Activated effector memory CD4-positive, alpha-beta T cell treated with Interleukin-2 at 50 U/mL for 16 hours (primary cell): Measurements from ENCODE around the gene ZP1.

ENCODE experiments used
- DNase-seq: peaks from one replicate; pipeline ENCODE4 v3.0.0-alpha.2; 2020

ZP1 gene

DNA sequence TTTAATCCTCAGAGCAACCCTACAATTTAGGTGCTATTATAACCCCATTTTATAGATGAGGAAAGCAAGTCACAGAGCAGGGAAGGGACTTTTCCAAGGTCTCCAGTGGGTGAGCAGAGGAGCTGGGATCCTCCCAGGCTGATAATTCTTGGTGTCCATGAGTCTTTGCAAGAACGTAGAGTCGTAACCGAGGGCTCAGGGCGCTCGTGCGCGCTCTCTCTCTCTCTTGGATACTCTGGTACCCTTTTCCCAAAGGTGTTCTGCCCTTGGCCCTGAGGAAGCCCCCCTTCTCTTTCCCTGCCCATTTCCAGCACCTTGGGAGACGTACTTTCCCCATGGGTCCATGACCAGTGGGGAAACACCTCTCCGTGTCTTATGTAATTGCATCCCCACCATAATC is 5.2 kb upstream of the ZP1 start:
- DNase-seq = no peak

DNA sequence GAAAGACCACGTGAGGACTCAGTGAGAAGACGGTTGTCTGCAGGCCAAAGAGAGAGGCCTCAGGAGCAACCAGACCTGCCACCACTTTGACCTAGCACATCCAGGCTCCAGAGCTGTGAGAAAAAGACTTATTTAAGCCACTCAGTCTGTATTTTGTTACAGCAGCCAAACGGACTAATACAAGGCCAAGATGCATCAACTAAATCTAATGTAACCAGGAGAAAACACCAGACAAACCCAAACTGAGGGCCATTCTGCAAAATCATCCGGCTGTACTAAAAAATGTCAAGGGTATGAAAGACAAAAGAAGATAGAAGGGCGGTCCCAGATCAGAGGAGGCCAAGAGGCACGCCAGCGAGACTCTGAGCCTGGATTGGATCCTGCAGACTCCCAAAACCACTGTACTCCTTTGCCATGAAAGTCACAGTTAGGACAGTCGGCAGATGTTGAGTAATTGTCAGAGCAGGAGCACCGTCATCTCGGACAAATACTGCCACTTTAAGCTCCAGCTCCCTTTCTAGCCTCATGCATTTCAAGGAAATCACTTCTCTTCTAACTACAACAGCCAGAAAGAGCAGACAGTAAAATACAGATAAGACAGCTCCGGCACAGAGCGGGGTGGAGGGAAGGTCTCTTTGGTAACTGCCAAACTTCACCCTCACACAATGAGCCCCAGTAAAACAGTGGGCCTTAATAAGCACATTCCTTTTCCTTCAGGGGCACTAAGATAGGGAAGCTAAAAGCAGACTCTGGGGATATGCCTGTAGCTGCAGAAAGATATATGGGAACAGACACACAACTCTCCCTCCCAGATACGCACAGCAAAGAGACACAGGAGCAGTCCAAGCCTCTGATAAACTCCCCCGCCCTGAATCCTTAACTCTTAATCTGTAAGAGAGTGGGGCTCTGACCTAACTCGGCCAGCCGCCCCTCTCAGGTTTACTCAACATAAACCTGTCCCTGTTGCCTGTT is 3.5 kb upstream of the ZP1 start:
- no peak for DNase-seq

GRCh38 chr11:60864856-60865513 is 2.4 kb upstream of the ZP1 start:
- no peak for DNase-seq

DNA sequence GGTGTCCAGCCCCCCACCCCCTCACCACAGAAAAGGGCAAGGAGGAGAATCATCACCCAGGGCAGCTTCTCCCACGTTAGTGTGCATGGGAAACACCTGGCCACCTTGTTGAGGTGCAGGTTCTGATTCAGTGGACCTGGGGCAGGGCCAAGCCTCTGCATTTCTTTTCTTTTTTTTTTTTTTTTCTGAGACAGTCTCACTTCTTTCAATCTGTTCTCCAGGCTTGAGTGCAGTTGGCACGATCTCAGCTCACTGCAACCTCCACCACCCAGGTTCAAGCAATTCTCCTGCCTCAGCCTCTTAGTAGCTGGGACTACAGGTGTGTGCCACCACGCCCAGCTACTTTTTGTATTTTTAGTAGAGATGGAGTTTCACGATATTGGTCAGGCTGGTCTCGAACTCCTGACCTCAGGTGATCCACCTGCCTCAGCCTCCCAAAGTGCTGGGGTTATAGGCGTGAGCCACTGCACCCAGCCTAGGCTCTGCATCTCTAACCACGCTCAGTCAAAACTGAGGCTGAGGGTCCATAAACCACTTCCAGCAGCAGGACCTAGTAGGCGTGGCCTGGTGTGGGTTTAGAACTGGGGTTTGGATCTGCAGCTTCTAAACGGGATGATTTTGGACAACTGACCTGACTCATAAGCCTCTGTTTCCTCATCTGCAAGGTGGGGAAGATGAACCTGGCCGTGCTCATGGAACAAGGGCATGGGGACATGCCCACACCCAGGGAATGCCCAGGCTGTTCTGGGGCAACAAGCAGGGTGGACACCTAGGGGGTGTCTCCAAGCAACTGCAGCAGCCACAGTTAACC is 734 bp downstream of the ZP1 start:
- no peak for DNase-seq

DNA sequence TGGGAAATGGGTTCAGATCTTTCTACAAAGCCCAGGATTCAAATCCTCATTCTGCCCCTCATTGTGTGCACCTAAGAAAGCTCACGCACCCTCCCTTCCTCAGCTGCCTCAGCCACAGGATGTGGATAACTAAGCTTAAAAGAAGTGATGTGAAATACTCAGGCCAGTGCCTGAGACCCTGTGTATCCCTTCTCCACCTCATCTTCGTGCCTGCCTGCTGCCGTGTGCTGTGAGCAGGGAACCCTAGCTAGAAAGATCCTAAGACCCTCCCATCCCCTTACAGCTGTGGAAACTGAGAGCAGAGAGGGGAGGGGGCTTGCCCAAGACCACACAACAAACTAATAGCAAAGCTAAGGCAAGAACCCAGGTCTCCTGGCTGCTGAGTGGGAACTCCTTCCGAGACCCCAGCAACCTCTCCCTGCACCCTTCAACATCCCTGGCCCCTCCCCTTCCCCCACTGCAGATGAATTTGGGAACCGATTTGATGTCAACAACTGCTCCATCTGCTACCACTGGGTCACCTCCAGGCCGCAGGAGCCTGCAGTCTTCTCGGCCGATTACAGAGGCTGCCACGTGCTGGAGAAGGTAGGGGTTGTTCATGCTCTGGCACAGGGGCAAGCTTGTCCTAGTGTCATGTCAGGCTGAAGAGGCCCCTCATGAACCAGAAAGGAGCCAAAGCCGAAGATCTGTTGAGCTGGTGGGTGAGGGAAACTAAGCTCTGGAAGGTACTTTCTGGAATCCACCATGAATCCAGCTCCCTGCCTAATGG is 1.5 kb downstream of the ZP1 start:
- DNase-seq = no peak

DNA sequence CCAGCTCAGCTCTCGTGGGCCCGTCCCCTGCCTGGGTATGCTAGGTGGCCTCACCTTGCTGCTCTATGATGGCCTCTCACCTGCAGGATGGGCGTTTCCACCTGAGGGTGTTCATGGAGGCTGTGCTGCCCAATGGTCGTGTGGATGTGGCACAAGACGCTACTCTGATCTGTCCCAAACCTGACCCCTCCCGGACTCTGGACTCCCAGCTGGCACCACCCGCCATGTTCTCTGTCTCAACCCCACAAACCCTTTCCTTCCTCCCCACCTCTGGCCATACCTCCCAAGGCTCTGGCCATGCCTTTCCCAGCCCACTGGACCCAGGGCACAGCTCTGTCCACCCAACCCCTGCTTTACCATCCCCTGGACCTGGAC is 2.1 kb downstream of the ZP1 start:
- no peak for DNase-seq

DNA sequence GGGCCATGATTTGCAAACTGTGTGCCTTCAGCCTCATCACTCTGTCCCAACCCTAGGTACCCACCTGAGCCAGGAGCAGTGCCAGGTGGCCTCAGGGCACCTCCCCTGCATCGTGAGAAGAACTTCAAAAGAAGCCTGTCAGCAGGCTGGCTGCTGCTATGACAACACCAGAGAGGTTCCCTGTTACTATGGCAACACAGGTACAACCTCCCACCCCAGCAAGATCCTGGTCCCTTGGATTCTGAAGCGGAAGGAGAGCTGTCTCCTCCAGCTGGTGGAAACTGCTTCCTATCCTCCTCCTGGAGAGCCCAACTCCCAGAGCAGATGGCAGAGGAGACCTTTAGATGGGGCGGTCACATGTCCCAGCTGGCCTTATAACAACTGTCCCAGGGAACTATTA is 2.9 kb downstream of the ZP1 start:
- no peak for DNase-seq

- no peak for DNase-seq
These were observed 3.5 kb downstream of the ZP1 start for GRCh38 chr11:60870733-60871377.

DNA sequence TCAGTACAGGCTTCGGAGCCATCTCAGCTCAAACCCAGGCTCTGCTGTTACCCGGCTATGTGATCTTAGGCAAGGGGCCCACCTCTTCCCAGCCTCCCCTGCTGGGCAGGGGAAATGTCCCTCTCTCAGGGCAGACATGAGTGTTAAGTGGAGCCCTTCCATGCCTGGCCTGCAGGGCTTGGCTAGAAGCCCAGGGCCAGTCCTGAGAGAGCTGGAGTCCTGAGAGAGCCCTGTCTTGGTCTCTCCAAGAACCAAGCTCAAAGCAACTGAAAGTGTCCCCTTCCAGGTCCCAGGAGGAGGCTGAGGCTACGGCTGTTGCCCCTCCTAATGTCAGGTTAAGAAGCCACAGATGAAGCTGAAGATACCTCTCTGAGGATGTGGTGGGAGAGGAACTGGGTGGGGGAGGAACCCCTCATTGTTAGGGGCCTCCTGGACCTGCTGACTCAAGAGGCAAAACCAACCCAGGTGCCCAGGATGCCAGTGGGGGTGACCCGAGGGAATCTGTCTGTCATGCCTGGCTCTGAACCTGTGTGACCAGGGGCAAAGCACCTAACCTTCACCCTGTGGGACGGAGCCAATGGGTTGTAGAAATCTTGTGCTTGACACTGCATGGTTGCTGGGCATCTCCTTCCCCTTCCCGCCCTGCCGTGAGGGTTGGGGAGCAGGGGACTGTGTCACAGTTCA is 4.2 kb downstream of the ZP1 start:
- DNase-seq = no peak

- no peak for DNase-seq
These were observed 5.0 kb downstream of the ZP1 start for GRCh38 chr11:60872124-60872960.

GRCh38 chr11:60872961-60873524 is 5.7 kb downstream of the ZP1 start:
- no peak for DNase-seq

- no peak for DNase-seq
These were observed 6.2 kb downstream of the ZP1 start for GRCh38 chr11:60873533-60873932.

- DNase-seq = no peak
These were observed 7.4 kb downstream of the ZP1 start for GRCh38 chr11:60874421-60875365.

DNA sequence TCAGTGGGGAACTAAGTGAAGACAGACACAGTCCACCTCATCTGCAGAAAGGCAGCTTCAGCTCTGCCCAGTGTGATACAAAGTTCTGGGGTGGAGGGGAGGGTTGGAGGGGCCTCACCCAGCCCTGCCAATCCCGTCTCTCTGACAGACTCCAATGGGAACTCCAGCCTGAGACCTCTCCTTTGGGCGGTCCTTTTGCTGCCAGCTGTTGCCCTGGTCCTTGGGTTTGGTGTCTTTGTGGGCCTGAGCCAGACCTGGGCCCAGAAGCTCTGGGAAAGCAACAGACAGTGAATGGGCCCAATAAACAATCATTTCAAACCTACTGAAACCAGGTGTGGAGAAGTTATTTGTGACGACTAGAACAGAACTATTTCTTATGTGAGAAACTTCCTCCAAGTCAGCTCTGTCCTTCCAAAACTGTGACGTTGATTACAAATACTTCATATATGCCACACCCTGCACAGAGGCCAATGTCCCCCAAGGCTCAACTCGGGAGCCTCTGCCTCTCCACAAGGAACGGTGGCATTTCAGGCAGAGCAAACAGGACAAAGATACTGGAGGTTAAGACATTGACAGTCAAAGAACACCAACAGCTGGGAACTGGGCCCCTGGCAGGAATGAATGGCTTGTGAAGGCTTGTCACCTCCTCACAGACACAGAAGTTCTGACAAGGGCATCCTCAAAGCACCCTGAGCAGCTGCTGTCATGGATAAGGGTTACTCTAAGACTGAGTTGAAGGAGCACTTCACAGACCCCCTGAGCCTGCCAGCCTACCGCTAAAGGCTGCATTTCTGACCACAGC is 8.2 kb downstream of the ZP1 start:
- DNase-seq = no peak

- DNase-seq = no peak
These were observed 8.8 kb downstream of the ZP1 start for GRCh38 chr11:60876168-60876485.

- no peak for DNase-seq
These were observed 11.1 kb downstream of the ZP1 start for GRCh38 chr11:60878245-60879101.

DNA sequence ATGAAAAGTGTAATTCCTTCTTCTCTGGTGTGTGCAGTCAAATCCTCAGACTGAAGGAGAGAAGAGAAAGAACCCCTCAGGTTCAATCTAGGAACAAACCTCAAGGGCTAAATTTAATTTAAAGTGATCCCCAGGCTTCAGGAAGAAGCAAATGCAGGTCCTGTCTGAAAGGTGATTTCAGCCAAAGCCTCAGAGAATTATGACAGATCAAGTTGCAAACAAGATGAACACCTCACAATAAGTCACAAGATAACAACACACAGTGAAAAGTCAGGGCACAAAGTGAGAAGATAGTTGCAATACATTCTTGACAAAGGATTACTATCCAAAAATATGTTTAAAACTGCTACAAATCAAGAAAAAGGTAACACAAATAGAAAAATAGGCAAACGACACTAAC is 11.8 kb downstream of the ZP1 start:
- no peak for DNase-seq
